ENCODE data around the gene MBOAT2.
"Not testable (repeated sequence)": the region's sequence is repeated elsewhere in the genome, so short reads cannot be mapped to it uniquely, and the experiment has no call there.

- TF ChIP-seq CTCF (conservative IDR thresholded peaks at IDR 0.05 in 1 of 2, IDR thresholded peaks at IDR 0.05 in 1 of 2; ENCODE audit: extremely low read depth in 1 of 2, insufficient read depth in 1 of 2, low read depth in 1 of 2, low read length in 2 of 2); EZH2 (IDR thresholded peaks at IDR 0.05; ENCODE audit: borderline replicate concordance, low read length): not testable (repeated sequence)
Observed at GRCh38 chr2:9043491-9043890, 40.0 kb upstream of the MBOAT2 start.
